Liver (tissue), 3 donors: ENCODE data around the gene DAPK1.
"Not testable (repeated sequence)": the region's sequence is repeated elsewhere in the genome, so short reads cannot be mapped to it uniquely, and the experiment has no call there.

Experiments used
- CTCF ChIP-seq: fragments of 150-350 bp; IDR thresholded peaks from 2 replicates; pipeline ENCODE4 v1.5.1; 2017; ENCODE audit warnings: improper control_type of control experiment, low read depth, low read length; ENCODE audit not compliant: missing input control
- EGR1 ChIP-seq, 2 donors: IDR thresholded peaks; 2 replicates each; pipeline ENCODE4 v1.6.1; 2016 to 2018; ENCODE audit warnings: antibody characterized with exemption in 2 of 2, low read depth in 2 of 2
- FOXA2 ChIP-seq: IDR thresholded peaks from 2 replicates; pipeline ENCODE4 v1.6.1; 2016; ENCODE audit warnings: antibody characterized with exemption
- GABPA ChIP-seq, 2 donors: IDR thresholded peaks in 1 of 2; conservative IDR thresholded peaks in 1 of 2; 2 replicates each; pipeline ENCODE4 v1.6.1; 2016; ENCODE audit warnings: antibody characterized with exemption in 2 of 2, mild to moderate bottlenecking in 1 of 2, moderate library complexity in 1 of 2
- MAX ChIP-seq: IDR thresholded peaks from 2 replicates; pipeline ENCODE4 v1.6.1; 2016; ENCODE audit warnings: antibody characterized with exemption
- REST ChIP-seq: IDR thresholded peaks from 2 replicates; pipeline ENCODE4 v1.6.1; 2016; ENCODE audit warnings: antibody characterized with exemption, mild to moderate bottlenecking
- RXRA ChIP-seq, 2 donors: IDR thresholded peaks; 2 replicates each; pipeline ENCODE4 v1.6.1; 2017 to 2018; ENCODE audit warnings: antibody characterized with exemption in 2 of 2, mild to moderate bottlenecking in 1 of 2
- SP1 ChIP-seq: IDR thresholded peaks from 2 replicates; pipeline ENCODE4 v1.6.1; 2018; ENCODE audit warnings: antibody characterized with exemption, mild to moderate bottlenecking
- TAF1 ChIP-seq: conservative IDR thresholded peaks from 2 replicates; pipeline ENCODE4 v1.6.1; 2016; ENCODE audit warnings: antibody characterized with exemption, mild to moderate bottlenecking
- YY1 ChIP-seq: IDR thresholded peaks from 2 replicates; pipeline ENCODE4 v1.6.1; 2016; ENCODE audit warnings: antibody characterized with exemption, mild to moderate bottlenecking
- donor health status: healthy.
- donor health status: healthy.

GRCh38 chr9:87501271-87501656 is 3.6 kb downstream of the DAPK1 start:
- not testable (repeated sequence) for TF ChIP-seq CTCF; FOXA2; TAF1; MAX; REST; RXRA (IDR thresholded peaks at IDR 0.05); GABPA (IDR thresholded peaks at IDR 0.05 in 1 of 2, conservative IDR thresholded peaks at IDR 0.05 in 1 of 2); EGR1 (IDR thresholded peaks at IDR 0.05; ENCODE audit: low read depth in 2 of 2); SP1; YY1
